ENCODE results near the gene FOXO3. TPM values are rescaled to one million over a fixed set of nuclear protein-coding genes. Genes with fewer than 3 reads are reported as not detected.

Gene FOXO3
- total and polyA plus RNA-seq, 3 donors from 2014 or later = 27.5 to 112 (median 81.5) TPM

- peaks cover 57% of the 10 kb centered on the region for H3K4me1 ChIP-seq
- no peaks in the 10 kb centered on the region for H3K27me3 ChIP-seq
- H3K4me3 ChIP-seq = no peak overlapping the region
- TF ChIP-seq CTCF (IDR thresholded peaks at IDR 0.05) = no peak
- no peak for TF ChIP-seq POLR2A (IDR thresholded peaks at IDR 0.05)
- peak overlapping the region in 1 of 2 donors; percentile 31 for H3K27ac ChIP-seq
- H3K36me3 ChIP-seq (ENCODE audit: low read depth, missing control alignments) = no peaks in the 10 kb centered on the region
- 57 to 63% methylated on average over 3 of the region's 3 CpGs for WGBS, 2 donors
- H3K9me3 ChIP-seq = no peaks in the 10 kb centered on the region
- DNase-seq = no peak
- intact Hi-C loops (cut with DNase I; ENCODE audit: low total_unique reads) = no loop called here
Measured at GRCh38 chr6:108606250-108606690, 45.6 kb downstream of the FOXO3 start.

DNA sequence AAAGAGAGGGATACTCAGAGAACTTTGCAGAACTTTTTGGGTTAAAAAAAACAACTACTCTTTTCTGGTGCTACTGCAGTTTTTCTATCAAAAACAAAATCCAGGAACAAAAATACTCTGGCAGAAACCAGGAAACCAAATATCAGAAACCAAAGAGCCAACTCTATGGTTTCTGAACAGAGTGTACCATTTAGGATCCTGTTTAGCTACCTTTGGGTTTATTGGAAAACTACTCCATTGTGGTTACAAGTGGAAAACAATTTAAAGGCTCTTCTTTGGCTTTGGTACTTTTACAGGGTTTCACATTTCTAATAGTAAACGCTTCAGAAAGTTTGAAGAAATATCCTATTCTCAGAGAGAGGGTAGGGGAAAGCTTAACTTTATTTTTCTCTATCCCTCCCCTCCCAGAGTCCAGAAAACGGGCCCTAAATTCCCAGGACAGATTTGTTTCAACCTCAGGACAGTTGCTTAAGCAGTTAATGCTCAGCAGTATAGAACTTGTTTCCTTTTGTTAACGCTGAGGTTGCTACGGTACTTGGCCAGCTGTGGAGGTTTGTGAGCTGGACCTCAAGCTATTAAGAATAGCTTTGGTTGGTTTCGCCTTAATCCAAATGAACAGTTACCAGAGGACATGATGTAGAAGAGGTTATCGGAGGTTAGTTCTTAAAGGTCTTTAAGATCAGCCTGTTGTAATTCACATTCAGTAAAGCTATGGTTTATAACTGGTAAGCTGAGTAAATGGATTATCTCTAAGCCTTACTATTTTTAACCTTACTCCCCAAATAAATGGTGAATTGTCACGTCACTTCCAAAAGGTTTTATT lies 47.9 kb downstream of the FOXO3 start:
- Histone ChIP-seq H3K4me1 (peaks cover 64% of the 10 kb centered on the region), H3K27me3 (no peaks in the 10 kb centered on the region), H3K36me3 (ENCODE audit: low read depth, missing control alignments) (no peaks in the 10 kb centered on the region), H3K4me3 (no peak overlapping the region), H3K9me3 (no peaks in the 10 kb centered on the region), H3K27ac (peak overlapping the region; percentile 9 to 58)
- intact Hi-C loops (cut with DNase I; ENCODE audit: low total_unique reads) = no loop called here
- no peak for TF ChIP-seq POLR2A (IDR thresholded peaks at IDR 0.05)
- TF ChIP-seq CTCF (IDR thresholded peaks at IDR 0.05) = no peak
- no peak for DNase-seq
- 46 to 52% methylated on average over 7 of the region's 7 CpGs for WGBS, 2 donors

GRCh38 chr6:108609276-108609769 lies 48.6 kb downstream of the FOXO3 start:
- intact Hi-C loops (cut with DNase I; ENCODE audit: low total_unique reads) = no loop called here
- 80 to 82% methylated on average over 5 of the region's 5 CpGs for WGBS, 2 donors

DNA sequence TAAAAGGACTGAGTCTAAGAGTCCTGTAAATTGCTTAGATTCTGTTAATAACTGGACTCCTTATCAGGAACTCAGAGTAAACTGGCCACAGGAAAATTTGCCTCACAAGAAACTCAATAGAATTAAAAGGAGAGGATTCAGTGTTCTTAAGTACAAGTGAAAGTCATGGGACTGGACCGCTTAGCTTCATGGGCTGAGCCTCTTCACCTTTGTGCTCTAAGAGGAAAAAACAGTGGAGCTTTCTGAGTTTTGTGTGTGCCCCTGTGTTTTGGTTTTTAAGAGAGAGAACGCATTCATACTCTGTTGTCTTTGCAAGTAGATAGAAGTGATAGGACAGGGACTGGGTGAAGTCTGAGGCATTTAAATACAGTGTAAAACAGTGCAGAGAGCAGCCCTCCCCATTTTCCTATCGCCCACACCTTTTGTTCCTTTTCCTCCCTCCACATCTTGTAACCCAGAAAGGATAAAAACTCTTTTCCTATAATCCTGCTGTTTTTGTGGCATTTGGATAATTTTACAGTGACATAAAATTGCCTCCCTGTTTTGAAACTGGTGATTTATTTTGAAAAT lies 49.6 kb downstream of the FOXO3 start:
- intact Hi-C loops (cut with DNase I; ENCODE audit: low total_unique reads) = no loop called here
- H3K36me3 ChIP-seq (ENCODE audit: low read depth, missing control alignments) = no peaks in the 10 kb centered on the region
- H3K27me3 ChIP-seq = no peaks in the 10 kb centered on the region
- TF ChIP-seq CTCF (IDR thresholded peaks at IDR 0.05) (no peak), POLR2A (IDR thresholded peaks at IDR 0.05) (no peak)
- H3K27ac ChIP-seq = peak overlapping the region; percentile 29 to 58
- no peaks in the 10 kb centered on the region for H3K9me3 ChIP-seq
- H3K4me3 ChIP-seq = no peak overlapping the region
- peaks cover 76% of the 10 kb centered on the region for H3K4me1 ChIP-seq
- WGBS, 2 donors = 35 to 45% methylated on average over 3 of the region's 3 CpGs
- DNase-seq = peak; percentile 60

More at GRCh38 chr6:108609276-108609769, 48.6 kb downstream of the FOXO3 start:
- no peak for DNase-seq
- no peak for TF ChIP-seq POLR2A (IDR thresholded peaks at IDR 0.05)
- no peak for TF ChIP-seq CTCF (IDR thresholded peaks at IDR 0.05)
- H3K27me3 ChIP-seq = no peaks in the 10 kb centered on the region
- H3K4me1 ChIP-seq = peaks cover 70% of the 10 kb centered on the region
- H3K9me3 ChIP-seq = no peaks in the 10 kb centered on the region
- H3K36me3 ChIP-seq (ENCODE audit: low read depth, missing control alignments) = no peaks in the 10 kb centered on the region
- no peak overlapping the region for H3K4me3 ChIP-seq
- peak overlapping the region; percentile 9 to 58 for H3K27ac ChIP-seq

Measured in testis (tissue), 3 donors.